GM19438 (cell line): ENCODE results near the gene MKRN2.
A peak's percentile ranks its signal among the peaks of the same experiment; 100 is the strongest.
"Not testable (repeated sequence)": the region's sequence is repeated elsewhere in the genome, so short reads cannot be mapped to it uniquely, and the experiment has no call there.

Experiments
- ATAC-seq: cut with Tn5 transposase; IDR thresholded peaks from one replicate; pipeline ENCODE4 v1.9.1; 2021; ENCODE audit warnings: low read depth; ENCODE audit not compliant: unreplicated experiment

Gene MKRN2

GRCh38 chr3:12556690-12557472 is at the start of gene MKRN2:
MKRN2 (plus strand) TSS chr3:12557087; CDS start chr3:12557151, 64 bp downstream.
- ATAC-seq: peak; percentile 86

- no peak for ATAC-seq
Observed at GRCh38 chr3:12507591-12508281, 49.2 kb upstream of the MKRN2 start.

GRCh38 chr3:12508291-12508700 is 48.6 kb upstream of the MKRN2 start:
- ATAC-seq: no peak

GRCh38 chr3:12509466-12509865 is 47.4 kb upstream of the MKRN2 start:
- ATAC-seq: no peak

GRCh38 chr3:12512534-12513118 is 44.3 kb upstream of the MKRN2 start:
- no peak for ATAC-seq

- no peak for ATAC-seq
Observed at GRCh38 chr3:12513694-12514446, 43.0 kb upstream of the MKRN2 start.

- ATAC-seq: no peak
Observed at GRCh38 chr3:12515631-12516030, 41.3 kb upstream of the MKRN2 start.

GRCh38 chr3:12516873-12517272 is 40.0 kb upstream of the MKRN2 start:
- ATAC-seq: no peak

- ATAC-seq: no peak
Observed at GRCh38 chr3:12518261-12519028, 38.4 kb upstream of the MKRN2 start.

GRCh38 chr3:12521010-12521409 is 35.9 kb upstream of the MKRN2 start:
- ATAC-seq: no peak

- no peak for ATAC-seq
Observed at GRCh38 chr3:12522721-12523120, 34.2 kb upstream of the MKRN2 start.

- ATAC-seq: no peak
Observed at GRCh38 chr3:12527757-12528143, 29.1 kb upstream of the MKRN2 start.

- ATAC-seq: no peak
Observed at GRCh38 chr3:12532182-12532581, 24.7 kb upstream of the MKRN2 start.

GRCh38 chr3:12536423-12536822 is 20.5 kb upstream of the MKRN2 start:
- no peak for ATAC-seq

GRCh38 chr3:12541625-12542024 is 15.3 kb upstream of the MKRN2 start:
- no peak for ATAC-seq

GRCh38 chr3:12543497-12543896 is 13.4 kb upstream of the MKRN2 start:
- ATAC-seq: not testable (repeated sequence)

- ATAC-seq: no peak
Observed at GRCh38 chr3:12544652-12545472, 12.0 kb upstream of the MKRN2 start.

- ATAC-seq: no peak
Observed at GRCh38 chr3:12545473-12545791, 11.5 kb upstream of the MKRN2 start, which contains the start of gene MKRN2OS. MKRN2OS (minus strand) TSS chr3:12545499; CDS start chr3:12545464, 35 bp downstream.

GRCh38 chr3:12549971-12550760 is 6.7 kb upstream of the MKRN2 start:
- ATAC-seq: no peak
